Regular cardiac myocyte (primary cell): ENCODE measurements around the gene MIA2. TPM values are rescaled to one million over a fixed set of nuclear protein-coding genes. Genes with fewer than 3 reads are reported as not detected.

Experiments used
- total RNA-seq: library from RNA; depleted of rRNA; stranded (reverse); fragments of >200 nt; gene quantifications from 2 replicates; pipeline ENCODE4 v1.2.3, GENCODE V29; 2014

The MIA2 gene
- total RNA-seq, result 15.7 and 20.0 TPM in 2 replicates

DNA sequence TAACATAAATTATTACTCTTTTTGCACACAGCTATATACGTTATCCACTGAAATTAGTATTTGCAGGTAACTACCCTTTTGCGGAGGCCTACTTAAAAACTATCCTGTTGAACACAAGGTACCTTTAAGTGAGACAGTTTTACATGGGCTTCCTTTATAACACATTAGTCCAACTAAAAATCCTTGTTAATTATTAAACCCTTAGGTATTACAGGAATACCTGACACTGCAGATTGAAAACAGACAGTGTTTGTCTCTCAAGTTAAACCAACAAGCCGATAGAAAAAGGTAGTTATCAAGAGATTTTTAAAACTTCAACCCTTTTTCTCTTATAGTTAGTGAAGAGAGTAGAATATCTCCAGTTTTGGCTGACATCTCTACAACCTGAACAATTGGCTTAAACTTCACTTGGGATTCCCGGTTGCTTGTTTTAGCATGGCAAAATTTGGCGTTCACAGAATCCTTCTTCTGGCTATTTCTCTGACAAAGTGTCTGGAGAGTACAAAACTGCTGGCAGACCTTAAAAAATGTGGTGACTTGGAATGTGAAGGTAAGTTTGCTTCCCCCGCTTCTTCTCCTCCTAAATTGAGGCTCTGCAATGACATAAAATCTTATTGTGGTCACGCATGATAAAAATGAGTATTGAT lies at the start of gene MIA2:
TSS of gene MIA2 (plus strand) at position 236 of the 647 bp plus-strand sequence. CDS start at position 436, 200 bp downstream.

GRCh38 chr14:39432179-39432618 lies 198.5 kb downstream of the MIA2 start, which contains the start of gene FBXO33:
Gene FBXO33 (minus strand): TSS chr14:39432433. CDS start chr14:39432162, 271 bp downstream.

Other genes starting within 250 kb of the MIA2 start
- 498 and 586 TPM in 2 replicates for gene SEC23A, start 130.7 kb upstream of the MIA2 start, total RNA-seq
- gene GEMIN2, start 119.6 kb upstream of the MIA2 start, total RNA-seq, result 28.8 and 34.3 TPM in 2 replicates
- 28.2 and 33.2 TPM in 2 replicates for gene TRAPPC6B, start 63.6 kb upstream of the MIA2 start, total RNA-seq
- 15.5 and 30.1 TPM in 2 replicates for gene PNN, start 58.7 kb upstream of the MIA2 start, total RNA-seq
- 20.3 and 23.0 TPM in 2 replicates for gene FBXO33, start 198.5 kb downstream of the MIA2 start, total RNA-seq